Kidney (tissue), 14 donors: ENCODE data around the gene MATN1. TPM values are rescaled to one million over a fixed set of nuclear protein-coding genes. Genes with fewer than 3 reads are reported as not detected.

ENCODE experiments used
- DNase-seq, 5 donors: peaks; one replicate each; pipeline ENCODE4 v3.0.0-alpha.2; 2013 to 2020
- FAIRE-seq: peaks from 2 replicates; lab custom pipeline; 2012; peaks lifted over from hg19 to GRCh38; lab: Jason Lieb, UNC
- H3K27ac ChIP-seq, 2 donors: one replicate each; pipeline ENCODE4 v1.7.0; 2013; ENCODE audit warnings: low read depth in 2 of 2, low read length in 2 of 2, inconsistent platforms in 1 of 2
- H3K27me3 ChIP-seq: one replicate; pipeline ENCODE4 v1.7.1; 2013; ENCODE audit warnings: low read length, inconsistent platforms; ENCODE audit not compliant: control insufficient read depth, insufficient read depth
- H3K36me3 ChIP-seq, 3 donors: one replicate each; pipeline versions ENCODE4 v1.7.0 to v1.7.1; 2013; ENCODE audit warnings: low read length in 3 of 3, control low read depth in 1 of 3, inconsistent platforms in 1 of 3; ENCODE audit not compliant: insufficient read depth in 3 of 3, control insufficient read depth in 2 of 3
- H3K4me1 ChIP-seq, 3 donors: one replicate each; pipeline versions ENCODE4 v1.7.0 to v1.7.1; 2013; ENCODE audit warnings: low read length in 3 of 3, inconsistent platforms in 1 of 3, low read depth in 1 of 3; ENCODE audit not compliant: control insufficient read depth in 2 of 3, insufficient read depth in 2 of 3
- H3K4me3 ChIP-seq, 3 donors: one replicate each; pipeline versions ENCODE4 v1.7.0 to v1.8.1; 2013; ENCODE audit warnings: low read length in 3 of 3, control low read depth in 1 of 3, inconsistent platforms in 1 of 3
- H3K9ac ChIP-seq, 3 donors: one replicate each; pipeline versions ENCODE4 v1.7.0 to v1.7.1; 2013; ENCODE audit warnings: low read length in 3 of 3, control low read depth in 1 of 3, inconsistent platforms in 1 of 3
- H3K9me3 ChIP-seq, 3 donors: one replicate each; pipeline versions ENCODE4 v1.7.0 to v1.7.1; 2013; ENCODE audit warnings: low read length in 3 of 3, control low read depth in 1 of 3, inconsistent platforms in 1 of 3; ENCODE audit not compliant: control insufficient read depth in 2 of 3, insufficient read depth in 1 of 3
- intact Hi-C: fragments of 100-400 bp; cut with DNase I; formaldehyde crosslinking; loops from one replicate; pipeline ENCODE4 v1.11.1; 2022
- polyA plus RNA-seq: library from polyadenylated mRNA; stranded (reverse); fragments of 350-450 nt; fragmentation: Illumina TruSeq; extraction: RNeasy Lipid Tissue Mini Kit (QIAGEN cat#74804); gene quantifications from one replicate; pipeline ENCODE4 v1.2.3, GENCODE V29; 2014; ENCODE audit warnings: low read depth, low replicate concordance; ENCODE audit not compliant: insufficient read depth
- total RNA-seq: library from RNA; stranded (reverse); fragmentation: NEBNext Ultra II Directional; extraction: Animal tissue kit (Norgen Biotek cat#: 25700); gene quantifications from one replicate; pipeline ENCODE4 v1.2.1, GENCODE V29; 2021
- TF ChIP-seq, protein P1 (sequence below): IDR thresholded peaks from 3 replicates; pipeline ENCODE4 v1.5.1; 2012; ENCODE audit warnings: mild to moderate bottlenecking, moderate library complexity, borderline replicate concordance; ENCODE audit not compliant: insufficient read depth; ENCODE audit errors: extremely low read depth
- donor health status: control.
- donor health status: control.
- donor health status: control.
- donor health status: control.
- donor health status: control.
- donor health status: DM: yes; HTN: yes; CAD: no.
- donor health status: Normal renal cell carcinoma (clear cell type).

The MATN1 gene
- total and polyA plus RNA-seq, 2 donors from 2014 or later = 0.13 TPM; not detected in 1

DNA sequence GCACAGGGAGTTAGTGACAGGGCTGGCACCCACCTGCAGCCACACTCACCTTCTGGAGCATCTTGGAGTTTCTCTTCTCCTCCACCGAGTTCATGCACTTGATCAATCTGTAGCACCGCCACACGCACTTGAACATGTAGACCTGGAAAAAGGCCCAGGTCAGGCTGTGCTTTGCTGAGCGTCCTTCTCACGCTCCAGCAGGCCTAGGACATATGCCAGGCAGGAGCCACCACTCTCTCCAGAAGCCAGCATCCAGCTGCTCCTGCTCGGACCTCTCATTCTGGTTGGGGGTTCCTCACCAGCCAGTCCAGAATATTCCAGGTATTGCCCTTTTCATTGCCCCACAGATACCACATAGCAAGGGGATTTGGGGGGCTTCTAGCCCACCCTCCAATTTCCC, 11.7 kb upstream of the MATN1 start:
- H3K27ac ChIP-seq = no peak overlapping the region
- H3K9ac ChIP-seq = no peak overlapping the region
- no peaks in the 10 kb centered on the region for H3K36me3 ChIP-seq
- intact Hi-C loops = no loop called here
- peaks cover 0 to 3% (median 3%) of the 10 kb centered on the region in 3 donors for H3K4me1 ChIP-seq
- H3K4me3 ChIP-seq = no peak overlapping the region
- TF ChIP-seq, protein P1, sequence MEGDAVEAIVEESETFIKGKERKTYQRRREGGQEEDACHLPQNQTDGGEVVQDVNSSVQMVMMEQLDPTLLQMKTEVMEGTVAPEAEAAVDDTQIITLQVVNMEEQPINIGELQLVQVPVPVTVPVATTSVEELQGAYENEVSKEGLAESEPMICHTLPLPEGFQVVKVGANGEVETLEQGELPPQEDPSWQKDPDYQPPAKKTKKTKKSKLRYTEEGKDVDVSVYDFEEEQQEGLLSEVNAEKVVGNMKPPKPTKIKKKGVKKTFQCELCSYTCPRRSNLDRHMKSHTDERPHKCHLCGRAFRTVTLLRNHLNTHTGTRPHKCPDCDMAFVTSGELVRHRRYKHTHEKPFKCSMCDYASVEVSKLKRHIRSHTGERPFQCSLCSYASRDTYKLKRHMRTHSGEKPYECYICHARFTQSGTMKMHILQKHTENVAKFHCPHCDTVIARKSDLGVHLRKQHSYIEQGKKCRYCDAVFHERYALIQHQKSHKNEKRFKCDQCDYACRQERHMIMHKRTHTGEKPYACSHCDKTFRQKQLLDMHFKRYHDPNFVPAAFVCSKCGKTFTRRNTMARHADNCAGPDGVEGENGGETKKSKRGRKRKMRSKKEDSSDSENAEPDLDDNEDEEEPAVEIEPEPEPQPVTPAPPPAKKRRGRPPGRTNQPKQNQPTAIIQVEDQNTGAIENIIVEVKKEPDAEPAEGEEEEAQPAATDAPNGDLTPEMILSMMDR = no peak
- no peaks in the 10 kb centered on the region for H3K9me3 ChIP-seq
- H3K27me3 ChIP-seq = no peaks in the 10 kb centered on the region
- no peak for FAIRE-seq
- peak in 1 of 5 donors; percentile 41 for DNase-seq

DNA sequence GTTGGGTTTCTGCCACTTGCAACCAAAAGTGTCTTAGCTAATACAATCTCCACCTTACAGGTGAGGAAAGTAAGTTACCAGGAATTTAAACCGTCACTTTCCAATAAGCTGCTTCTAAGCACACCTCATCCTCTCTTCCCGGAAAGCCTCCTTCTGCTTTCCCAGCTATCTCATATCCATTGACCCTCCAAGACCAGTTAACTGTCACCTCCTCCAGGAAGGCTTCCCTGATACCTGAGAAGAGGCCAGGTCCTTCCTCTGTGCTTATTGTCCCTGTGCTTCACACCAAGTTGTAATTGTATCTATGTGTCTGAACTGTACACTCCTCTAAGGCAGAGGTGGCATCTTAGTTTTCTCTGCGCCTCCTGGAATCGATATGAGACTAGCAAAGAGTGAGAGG, 11.2 kb upstream of the MATN1 start:
- no peak overlapping the region for H3K9ac ChIP-seq
- no peak for FAIRE-seq
- intact Hi-C loops = no loop called here
- peaks cover 0 to 3% (median 3%) of the 10 kb centered on the region in 3 donors for H3K4me1 ChIP-seq
- H3K27me3 ChIP-seq = no peaks in the 10 kb centered on the region
- H3K9me3 ChIP-seq = no peaks in the 10 kb centered on the region
- DNase-seq = no peak
- no peak overlapping the region for H3K4me3 ChIP-seq
- no peaks in the 10 kb centered on the region for H3K36me3 ChIP-seq
- no peak overlapping the region for H3K27ac ChIP-seq
- TF ChIP-seq, protein P1 = no peak

DNA sequence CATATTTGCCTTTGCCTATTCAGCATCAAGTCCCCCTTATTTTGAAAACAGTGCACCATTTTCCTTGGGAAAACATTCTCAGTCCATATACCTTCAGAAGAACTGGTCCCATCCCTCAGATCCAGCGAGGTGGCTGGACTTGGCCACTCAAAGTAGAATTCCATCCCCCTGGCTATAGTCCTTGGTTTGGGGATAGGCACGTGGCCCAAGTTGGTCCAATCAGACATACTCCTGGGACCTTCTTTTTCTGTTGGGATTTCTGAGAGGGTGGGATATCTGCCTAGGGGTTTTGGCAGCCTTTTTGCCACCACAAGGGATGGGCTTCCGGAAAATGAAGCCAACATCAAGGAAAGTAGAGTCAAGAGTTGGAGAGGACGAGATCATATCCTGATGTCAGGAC, 10.7 kb upstream of the MATN1 start:
- Histone ChIP-seq H3K27ac (no peak overlapping the region), H3K4me3 (no peak overlapping the region), H3K9ac (no peak overlapping the region), H3K9me3 (no peaks in the 10 kb centered on the region), H3K27me3 (no peaks in the 10 kb centered on the region), H3K36me3 (no peaks in the 10 kb centered on the region), H3K4me1 (peaks cover 0 to 3% (median 3%) of the 10 kb centered on the region in 3 donors)
- no peak for DNase-seq
- TF ChIP-seq, protein P1 = no peak
- intact Hi-C loops = no loop called here
- FAIRE-seq = no peak

DNA sequence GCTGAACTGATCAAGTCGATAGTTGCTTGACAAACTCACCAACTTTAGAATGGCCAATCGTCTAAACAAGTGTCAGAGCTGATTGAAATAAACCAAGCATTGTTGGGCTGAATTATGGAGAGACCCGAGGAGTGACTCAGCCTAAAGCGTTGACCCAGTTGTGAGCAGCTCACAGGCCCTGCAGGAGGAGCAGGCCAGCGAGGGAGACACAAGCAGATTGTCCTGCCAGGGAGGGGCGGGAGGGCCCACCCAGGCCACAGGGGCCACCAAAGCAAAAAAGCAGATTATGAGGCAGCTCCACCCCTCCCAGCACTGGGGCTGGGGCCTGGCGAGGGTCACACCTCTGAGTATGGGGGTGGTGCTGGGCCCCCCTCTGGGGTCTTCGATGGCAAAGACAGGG, 10.1 kb upstream of the MATN1 start:
- TF ChIP-seq, protein P1 = no peak
- intact Hi-C loops = no loop called here
- Histone ChIP-seq H3K9ac (no peak overlapping the region), H3K9me3 (no peaks in the 10 kb centered on the region), H3K36me3 (no peaks in the 10 kb centered on the region), H3K27me3 (no peaks in the 10 kb centered on the region), H3K4me1 (peaks cover 0 to 3% (median 3%) of the 10 kb centered on the region in 3 donors), H3K4me3 (no peak overlapping the region), H3K27ac (no peak overlapping the region)
- FAIRE-seq (no peak), DNase-seq (no peak)
